Islet of Langerhans (tissue), 1 donor: Measurements from ENCODE around the gene CSNK1E.
"Not testable (repeated sequence)": the region's sequence is repeated elsewhere in the genome, so short reads cannot be mapped to it uniquely, and the experiment has no call there.

ENCODE experiments used
- FAIRE-seq: peaks from one replicate; lab custom pipeline; 2011; peaks lifted over from hg19 to GRCh38; lab: Jason Lieb, UNC

The CSNK1E gene

GRCh38 chr22:38317122-38317994 lies at the start of gene CSNK1E:
TSS of gene CSNK1E (minus strand) at chr22:38317433. CDS start at chr22:38314157, 3,276 bp downstream.
- no peak for FAIRE-seq

GRCh38 chr22:38365829-38366228 lies 48.6 kb upstream of the CSNK1E start:
- FAIRE-seq: not testable (repeated sequence)

- not testable (repeated sequence) for FAIRE-seq
Measured at GRCh38 chr22:38365174-38365573, 47.9 kb upstream of the CSNK1E start.

GRCh38 chr22:38360560-38360959 lies 43.3 kb upstream of the CSNK1E start:
- FAIRE-seq: not testable (repeated sequence)

GRCh38 chr22:38359817-38360216 lies 42.6 kb upstream of the CSNK1E start:
- FAIRE-seq: not testable (repeated sequence)

- FAIRE-seq: not testable (repeated sequence)
Measured at GRCh38 chr22:38357971-38358370, 40.7 kb upstream of the CSNK1E start.

GRCh38 chr22:38355275-38355674 lies 38.0 kb upstream of the CSNK1E start:
- FAIRE-seq: no peak

GRCh38 chr22:38353701-38354100 lies 36.5 kb upstream of the CSNK1E start:
- no peak for FAIRE-seq

GRCh38 chr22:38353142-38353629 lies 36.0 kb upstream of the CSNK1E start:
- no peak for FAIRE-seq

GRCh38 chr22:38352436-38352835 lies 35.2 kb upstream of the CSNK1E start:
- no peak for FAIRE-seq

- no peak for FAIRE-seq
Measured at GRCh38 chr22:38350444-38351359, 33.5 kb upstream of the CSNK1E start.

- no peak for FAIRE-seq
Measured at GRCh38 chr22:38348751-38349496, 31.7 kb upstream of the CSNK1E start.

GRCh38 chr22:38347944-38348750 lies 30.9 kb upstream of the CSNK1E start:
- FAIRE-seq: no peak

- FAIRE-seq: no peak
Measured at GRCh38 chr22:38347181-38347943, 30.1 kb upstream of the CSNK1E start.

GRCh38 chr22:38346506-38346905 lies 29.3 kb upstream of the CSNK1E start:
- FAIRE-seq: no peak

- FAIRE-seq: no peak
Measured at GRCh38 chr22:38345782-38346181, 28.5 kb upstream of the CSNK1E start.

- not testable (repeated sequence) for FAIRE-seq
Measured at GRCh38 chr22:38339893-38340292, 22.7 kb upstream of the CSNK1E start.

- no peak for FAIRE-seq
Measured at GRCh38 chr22:38338772-38339379, 21.6 kb upstream of the CSNK1E start.

- no peak for FAIRE-seq
Measured at GRCh38 chr22:38336699-38337098, 19.5 kb upstream of the CSNK1E start.

GRCh38 chr22:38335077-38335476 lies 17.8 kb upstream of the CSNK1E start:
- no peak for FAIRE-seq
